ENCODE results near the gene TNKS1BP1.
A peak's percentile ranks its signal among the peaks of the same experiment; 100 is the strongest.
"Not testable (repeated sequence)": the region's sequence is repeated elsewhere in the genome, so short reads cannot be mapped to it uniquely, and the experiment has no call there.

Gene TNKS1BP1

DNA sequence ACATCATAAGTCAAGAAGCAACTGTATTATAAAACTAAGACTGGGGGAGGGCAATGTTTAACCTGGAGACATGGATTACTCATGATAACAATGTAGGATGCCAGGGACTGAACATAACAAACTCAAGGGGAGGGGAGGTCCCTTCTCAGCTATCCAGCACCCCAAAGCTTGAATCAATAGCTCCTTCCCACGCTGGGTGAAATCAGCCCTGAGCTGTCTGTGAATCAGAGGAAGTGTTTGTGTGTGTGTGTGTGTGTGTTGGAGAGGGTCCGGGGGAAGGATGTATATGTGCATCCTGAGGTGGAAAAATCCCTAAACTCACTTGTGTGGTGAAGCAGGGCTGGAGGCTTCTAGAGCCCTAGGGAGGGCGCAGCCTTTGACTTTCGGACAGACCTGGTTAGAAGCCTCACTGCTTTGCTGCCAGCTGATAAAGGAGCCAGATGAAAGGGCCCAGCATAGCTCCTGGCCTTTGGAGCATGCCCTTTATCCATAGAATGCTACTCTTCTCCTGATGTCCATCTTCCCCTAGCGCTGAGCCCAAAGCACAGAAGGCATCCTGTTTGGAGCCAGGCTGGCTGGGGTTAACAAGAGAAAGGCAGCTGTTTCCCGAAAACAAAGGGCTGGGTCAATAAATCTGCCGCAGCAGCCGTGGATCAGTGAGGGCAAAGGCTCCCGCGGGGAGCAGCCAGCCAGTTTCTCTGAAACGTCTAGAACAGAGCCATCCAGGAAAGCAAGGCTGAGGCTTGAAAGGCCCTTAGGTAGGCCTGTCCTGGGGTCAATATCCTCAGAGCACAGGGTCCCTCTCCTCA, 35.8 kb downstream of the TNKS1BP1 start:
- DNase-seq (ENCODE audit: low read depth in 2 of 2) = no peak

DNA sequence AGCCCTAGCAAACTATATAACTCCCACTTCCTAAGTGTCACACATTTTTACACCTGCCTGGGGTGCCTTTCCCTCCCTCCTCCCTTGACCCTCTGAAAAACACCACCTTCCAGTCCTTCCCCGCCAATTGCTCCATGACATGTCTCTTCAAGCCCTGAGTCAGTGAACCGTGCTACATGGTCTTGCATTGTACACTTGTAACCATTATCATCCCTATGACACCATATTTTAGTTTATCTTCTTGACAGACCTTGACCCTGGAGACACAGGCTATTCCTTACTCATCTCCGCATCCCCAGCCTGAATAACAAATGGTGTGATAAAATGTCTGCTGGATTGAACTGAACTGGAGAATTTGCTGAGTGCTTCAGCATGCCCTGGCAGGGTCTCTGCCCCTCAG, 36.9 kb downstream of the TNKS1BP1 start:
- no peak for DNase-seq (ENCODE audit: low read depth in 2 of 2)

DNA sequence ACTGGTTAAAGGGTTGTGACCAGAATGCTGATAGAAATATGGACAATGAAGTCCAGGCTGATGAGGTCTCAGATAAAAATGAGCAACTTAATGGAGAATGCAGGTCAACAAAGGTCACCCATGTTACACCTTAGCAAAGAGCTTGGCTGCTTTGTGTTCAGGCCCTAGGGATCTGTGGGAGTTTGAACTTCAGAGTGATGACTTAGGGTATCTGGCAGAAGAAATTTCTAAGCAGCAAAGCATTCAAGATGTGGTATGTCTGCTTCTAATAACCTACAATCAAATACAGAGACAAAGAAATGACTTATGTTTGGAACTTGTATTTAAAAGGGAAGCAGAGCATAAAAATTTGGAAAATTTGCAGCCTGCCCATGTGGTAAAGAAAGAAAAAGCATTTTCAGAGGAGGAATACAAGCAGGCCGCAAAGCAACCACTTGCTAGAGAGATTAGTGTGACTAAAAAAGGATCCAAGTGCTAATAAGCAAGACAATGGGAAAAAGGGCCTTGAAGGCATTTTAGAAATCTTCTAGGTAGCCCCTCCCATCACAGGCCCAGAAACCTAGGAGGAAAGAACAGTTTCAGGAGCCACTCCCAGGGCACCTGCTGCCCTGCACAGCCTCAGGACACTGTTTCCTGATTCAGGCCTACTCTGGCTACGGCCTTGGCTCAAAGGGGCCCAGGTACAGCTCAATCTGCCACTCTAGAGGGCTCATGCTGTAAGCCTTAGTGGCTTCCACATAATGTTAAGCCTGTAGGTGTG, 41.3 kb downstream of the TNKS1BP1 start:
- no peak for DNase-seq (ENCODE audit: low read depth in 2 of 2)

DNA sequence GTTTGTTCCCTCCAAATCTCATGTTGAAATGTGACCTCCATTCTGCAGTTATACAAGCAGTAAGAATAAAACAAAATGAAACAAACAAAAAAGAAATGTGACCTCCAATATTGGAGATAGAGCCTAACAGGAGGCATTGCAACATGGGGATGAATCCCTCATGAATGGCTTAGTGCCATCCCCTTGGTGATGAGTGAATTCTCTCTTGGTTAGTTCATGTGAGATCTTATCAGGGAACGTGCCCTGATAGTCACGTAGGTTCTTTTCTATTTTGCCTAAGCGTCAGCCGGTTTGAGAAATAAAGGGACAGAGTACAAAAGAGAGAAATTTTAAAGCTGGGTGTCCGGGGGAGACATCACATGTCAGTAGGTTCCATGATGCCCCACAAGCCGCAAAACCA, 43.2 kb downstream of the TNKS1BP1 start:
- not testable (repeated sequence) for DNase-seq (ENCODE audit: low read depth in 2 of 2)

DNA sequence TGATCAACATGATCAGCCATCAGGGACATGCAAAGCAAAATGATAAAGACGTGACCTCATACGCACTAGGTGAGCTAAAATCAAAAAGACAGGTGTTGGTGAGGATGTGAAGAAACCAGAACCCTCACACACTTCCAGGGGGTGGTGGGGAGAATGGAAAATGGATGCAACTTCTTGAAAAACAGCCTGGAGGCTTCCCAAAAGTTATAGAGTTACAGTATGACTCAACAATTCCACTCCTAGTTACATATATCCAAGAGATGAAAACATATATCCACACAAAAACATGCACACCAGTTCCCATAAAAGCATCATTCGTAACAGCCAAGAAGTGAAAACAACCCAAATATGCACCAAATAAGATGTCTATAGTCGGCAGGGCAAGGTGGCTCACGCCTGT, 45.6 kb downstream of the TNKS1BP1 start:
- no peak for DNase-seq (ENCODE audit: low read depth in 2 of 2)

DNA sequence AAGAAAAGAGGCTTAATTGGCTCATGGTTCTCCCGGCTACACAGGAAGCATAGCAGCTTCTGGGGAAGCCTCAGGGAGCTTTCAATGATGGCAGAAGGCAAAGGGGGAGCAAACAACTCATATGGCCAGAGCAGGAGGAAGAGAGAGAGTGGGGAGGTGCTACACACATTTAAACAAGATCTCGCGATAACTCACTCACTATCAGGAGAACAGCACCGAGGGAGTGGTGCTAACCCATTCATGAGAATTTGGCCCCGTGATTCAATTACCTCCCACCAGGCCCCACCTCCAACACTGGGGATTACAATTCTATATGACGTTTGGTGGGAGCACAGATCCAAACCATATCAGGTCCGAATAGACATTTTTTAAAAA, 46.0 kb downstream of the TNKS1BP1 start:
- no peak for DNase-seq (ENCODE audit: low read depth in 2 of 2)

DNA sequence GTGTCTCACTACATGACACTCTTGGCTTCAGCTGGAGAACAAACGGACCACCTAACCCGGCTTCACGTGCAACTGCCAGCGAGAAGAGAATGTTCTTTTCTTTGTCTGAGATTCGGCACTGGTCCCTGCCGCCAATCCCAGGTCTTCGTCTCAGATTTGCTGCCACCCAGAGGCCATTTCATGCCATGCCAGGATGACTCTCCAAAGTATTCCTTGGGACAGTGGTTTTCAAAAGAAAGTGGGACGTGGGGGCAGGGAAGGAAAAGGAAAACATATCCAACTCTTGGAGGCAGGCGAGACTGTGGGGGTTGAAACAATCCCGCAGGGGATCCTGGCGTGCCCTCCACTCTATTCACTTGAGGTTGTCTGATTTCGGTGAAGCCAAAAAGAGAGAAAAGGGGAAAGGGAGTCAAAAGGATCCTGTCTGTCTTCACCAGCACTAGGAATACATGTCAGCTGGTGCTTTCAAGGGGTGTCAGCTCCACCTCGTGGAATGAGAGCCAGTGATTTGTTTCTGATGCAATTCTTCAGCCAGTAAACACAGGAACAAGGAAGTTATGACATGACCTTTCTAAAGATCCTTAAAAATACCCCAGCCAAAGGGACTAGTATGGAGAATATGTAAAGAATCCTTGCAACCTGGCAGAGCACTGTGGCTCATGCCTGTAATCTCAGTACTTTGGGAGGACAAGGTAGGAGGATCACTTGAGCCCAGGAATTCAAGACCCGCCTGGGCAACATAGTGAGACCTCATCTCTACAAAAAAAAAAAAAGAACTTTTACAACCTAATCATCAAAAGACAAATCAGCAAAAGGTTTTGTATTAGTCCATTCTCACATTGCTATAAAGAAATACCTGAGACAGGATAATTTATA, 46.7 kb downstream of the TNKS1BP1 start:
- peak; percentile 5 to 16 for DNase-seq (ENCODE audit: low read depth in 2 of 2)

DNA sequence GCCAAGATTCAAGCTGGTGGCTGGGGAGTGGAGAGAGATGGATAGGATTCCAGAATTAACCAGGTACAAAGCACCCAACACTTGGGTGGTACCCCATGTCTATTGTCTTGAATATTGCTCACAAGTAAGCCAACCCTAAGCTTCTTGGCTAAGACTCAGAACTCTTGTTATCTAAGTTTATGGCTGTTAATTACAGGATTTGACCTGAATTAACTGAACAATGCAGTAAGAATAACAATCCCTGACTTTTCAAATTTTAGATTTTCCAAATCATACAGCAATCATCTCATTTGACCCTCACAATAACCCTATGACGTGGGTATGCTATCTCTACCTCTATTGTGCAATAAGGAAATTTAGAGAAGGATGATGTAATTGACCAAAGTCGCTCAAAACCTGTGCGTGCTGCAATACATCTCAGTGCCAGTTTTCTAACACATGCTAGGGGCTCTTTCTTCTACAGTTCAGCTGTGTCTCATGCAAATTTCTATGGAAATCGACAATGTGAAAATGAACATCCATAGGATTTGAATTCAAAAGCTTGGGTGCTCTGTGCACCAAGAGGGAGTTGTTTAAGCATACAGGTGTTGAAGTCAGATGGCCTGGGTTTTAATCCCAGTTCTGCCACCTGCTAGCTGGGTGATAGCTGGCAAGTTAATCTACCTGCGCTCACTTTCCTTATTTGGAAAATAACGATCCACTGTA, 47.6 kb downstream of the TNKS1BP1 start:
- DNase-seq (ENCODE audit: low read depth in 2 of 2) = no peak

DNA sequence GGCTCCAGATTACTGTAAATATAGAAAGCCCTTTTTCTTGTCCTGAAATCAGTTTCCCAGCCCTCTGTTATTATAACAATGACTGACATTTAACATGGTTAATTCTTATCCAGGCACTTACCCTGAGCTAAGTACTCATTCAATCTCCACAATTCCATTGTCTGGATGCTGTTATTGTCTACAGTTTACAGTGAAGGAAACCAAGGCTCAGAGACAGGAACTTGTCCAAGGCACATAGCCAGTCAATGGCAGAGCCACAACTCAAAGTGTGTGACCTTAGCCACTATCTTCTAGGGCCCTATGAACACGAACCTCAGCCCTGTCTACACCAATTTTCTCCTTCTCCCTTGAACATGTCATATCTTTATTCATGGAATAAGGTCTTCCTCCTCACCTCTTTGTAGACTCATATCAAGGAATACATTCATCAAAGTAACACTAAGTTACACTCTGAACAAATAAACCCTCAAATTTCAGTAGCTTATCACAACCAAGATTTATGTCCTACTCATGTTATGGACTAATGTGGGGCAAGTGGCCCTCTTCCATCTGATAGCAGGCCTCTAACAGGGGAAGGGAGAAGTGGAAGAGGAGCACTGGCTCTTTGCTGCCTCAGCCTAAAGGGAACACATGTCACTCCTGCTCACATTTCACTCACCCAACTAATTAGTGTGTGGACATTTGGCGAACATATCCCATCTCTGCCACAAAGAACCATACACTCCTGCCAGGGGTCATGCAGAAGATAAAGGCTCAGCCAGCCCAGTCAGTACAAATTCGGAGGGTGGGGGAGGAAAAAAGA, 48.4 kb downstream of the TNKS1BP1 start:
- DNase-seq (ENCODE audit: low read depth in 2 of 2) = no peak

DNA sequence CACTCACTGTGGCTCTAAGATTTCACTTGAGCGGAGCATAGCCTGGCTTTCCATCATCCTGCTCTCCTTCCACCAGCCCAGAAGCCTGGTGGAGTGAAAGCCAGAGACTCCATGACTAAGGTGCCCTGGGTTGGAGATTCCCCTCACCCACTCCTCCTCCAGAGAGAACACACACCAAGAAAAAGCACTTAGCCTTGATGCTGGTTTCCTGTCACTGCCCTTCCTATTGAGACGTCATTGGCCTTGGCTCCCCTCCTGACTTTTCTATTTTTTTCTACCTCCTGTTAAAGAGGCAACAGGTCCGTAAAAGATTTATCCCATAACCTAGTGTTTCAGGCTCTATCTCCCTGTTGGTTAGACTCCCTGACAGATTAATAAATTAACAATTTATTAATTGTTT, 49.2 kb downstream of the TNKS1BP1 start:
- no peak for DNase-seq (ENCODE audit: low read depth in 2 of 2)

DNA sequence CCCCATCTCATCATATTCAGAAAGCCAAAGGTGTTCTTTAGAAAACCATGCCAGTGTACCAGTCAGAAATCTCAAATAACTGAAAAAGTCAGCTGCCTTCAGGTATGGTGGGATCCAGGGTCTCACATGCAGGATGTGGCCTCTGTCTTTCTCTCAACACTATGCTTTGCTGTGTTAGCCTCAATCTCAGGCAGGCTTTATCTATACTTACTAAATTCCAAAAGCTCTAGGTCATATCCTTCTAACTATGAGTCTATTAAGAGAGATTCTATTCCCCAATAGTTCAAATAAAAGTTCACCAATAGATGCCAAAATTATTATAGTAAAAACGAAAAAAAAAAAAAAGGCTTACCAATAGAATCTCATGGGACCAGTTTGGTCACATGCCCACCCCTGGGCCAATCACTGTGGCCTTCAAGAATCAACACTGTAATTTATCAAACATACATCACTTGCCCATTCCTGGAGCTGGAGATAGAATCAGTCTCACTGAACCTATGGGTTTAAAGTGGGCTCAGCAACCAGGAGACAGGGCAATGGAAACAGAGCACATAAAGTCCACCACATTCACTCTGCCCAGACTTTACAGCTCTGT, 49.8 kb downstream of the TNKS1BP1 start:
- DNase-seq (ENCODE audit: low read depth in 2 of 2) = no peak

DNA sequence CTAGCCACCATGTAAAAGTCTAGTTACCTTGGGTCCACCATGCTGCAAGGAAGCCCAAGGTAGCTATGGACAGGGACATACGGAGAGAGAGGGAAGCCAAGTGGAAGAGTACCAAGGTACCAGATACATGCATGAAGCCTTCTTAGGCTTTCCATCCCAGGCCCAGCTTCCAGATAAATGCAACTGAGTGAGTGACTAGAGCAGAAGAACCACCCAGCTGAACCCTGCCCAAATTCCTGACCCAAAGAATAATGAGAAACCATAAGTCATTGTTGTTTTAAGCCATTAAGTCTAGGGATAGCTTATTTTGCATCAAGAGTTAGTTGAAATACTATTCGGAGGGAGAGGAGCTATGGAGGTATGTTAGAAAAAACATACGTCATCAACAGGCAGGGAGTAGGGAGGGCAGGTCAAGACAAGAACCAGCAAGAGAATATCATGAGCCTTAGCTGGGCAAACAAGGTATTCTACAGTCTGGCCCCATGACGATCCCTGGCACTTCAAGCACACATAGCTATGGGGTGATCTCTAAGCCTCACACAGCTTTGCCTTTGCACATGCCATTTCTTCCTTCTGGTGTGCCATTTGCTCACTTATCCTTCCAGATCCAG, 51.2 kb downstream of the TNKS1BP1 start:
- DNase-seq (ENCODE audit: low read depth in 2 of 2) = no peak

DNA sequence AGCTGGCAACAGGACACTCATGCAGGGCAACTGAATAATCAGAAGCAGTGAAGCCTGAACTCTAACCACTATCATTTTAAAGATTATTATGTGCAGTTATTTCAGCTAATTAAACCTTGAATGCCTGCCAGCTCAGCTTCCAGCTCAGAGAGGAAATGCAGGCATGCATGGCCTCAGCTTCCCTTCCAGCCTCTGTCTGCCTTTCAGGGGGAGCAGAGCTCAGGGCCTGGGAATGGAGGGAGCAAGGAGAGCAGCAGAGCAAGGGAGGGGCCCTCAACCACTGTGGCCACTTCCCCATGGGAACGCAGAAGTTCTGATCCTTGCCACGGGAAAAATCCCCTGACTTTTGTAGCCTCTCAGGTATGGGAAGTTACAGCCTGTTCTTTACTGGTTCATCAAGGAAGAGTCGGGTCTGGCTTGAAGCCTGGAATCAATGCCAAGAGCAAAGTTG, 55.2 kb downstream of the TNKS1BP1 start:
- no peak for DNase-seq (ENCODE audit: low read depth in 2 of 2)

DNA sequence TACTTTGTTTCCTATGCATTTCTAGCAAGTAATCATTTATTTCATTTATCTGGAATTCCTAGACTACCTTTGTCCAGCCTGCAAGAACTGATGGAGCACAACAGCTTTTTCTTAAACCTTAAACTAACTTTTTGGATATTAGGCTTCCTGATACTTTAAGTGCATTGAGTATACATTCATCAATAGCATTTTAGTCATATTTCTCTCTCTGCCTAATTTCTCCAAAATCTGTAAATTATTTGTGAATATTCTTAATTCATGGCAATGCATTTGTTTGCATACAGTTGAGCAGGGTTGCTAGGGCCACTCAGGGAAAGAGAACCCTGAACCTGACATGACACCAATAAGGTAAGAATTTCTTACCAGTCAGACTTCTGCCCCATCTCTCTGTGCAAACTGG, 58.6 kb downstream of the TNKS1BP1 start:
- no peak for DNase-seq (ENCODE audit: low read depth in 2 of 2)

DNA sequence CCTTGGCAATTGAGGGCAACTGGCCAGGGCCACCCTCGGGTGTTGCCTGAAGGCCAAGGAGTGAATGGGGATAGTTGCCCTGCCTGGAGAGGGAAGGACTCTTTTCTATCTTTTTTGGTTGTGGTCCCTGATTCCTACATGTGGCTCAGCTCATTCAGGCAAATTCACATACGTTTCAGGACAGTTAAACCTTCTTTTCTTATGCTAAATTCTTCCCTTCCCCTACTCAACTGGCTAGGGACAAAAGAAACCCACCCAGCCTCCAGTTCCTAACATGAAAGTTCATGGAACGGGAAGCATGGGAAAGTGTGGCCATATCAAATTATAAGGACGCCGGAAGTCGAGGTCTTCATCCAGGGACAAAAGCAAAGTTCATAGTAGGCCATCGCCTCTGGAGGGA, 61.4 kb downstream of the TNKS1BP1 start:
- no peak for DNase-seq (ENCODE audit: low read depth in 2 of 2)

DNA sequence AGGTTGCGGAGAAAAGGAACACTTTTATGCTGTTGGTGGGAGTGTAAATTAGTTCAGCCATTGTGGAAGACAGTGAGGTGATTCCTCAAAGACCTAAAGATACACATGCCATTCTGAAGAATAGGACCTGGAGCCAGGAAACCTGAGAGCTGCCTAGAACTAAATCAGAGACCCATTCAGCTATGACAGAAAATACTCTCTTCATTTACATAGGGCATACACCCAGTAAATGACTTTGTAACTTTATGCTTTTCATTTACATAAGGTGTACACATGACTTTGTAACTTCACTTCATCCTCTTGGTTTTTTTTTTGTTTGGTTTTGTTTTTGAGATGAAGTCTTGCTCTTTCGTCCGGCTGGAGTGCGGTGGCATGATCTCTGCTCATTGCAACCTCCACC, 62.6 kb downstream of the TNKS1BP1 start:
- DNase-seq (ENCODE audit: low read depth in 2 of 2) = no peak

DNA sequence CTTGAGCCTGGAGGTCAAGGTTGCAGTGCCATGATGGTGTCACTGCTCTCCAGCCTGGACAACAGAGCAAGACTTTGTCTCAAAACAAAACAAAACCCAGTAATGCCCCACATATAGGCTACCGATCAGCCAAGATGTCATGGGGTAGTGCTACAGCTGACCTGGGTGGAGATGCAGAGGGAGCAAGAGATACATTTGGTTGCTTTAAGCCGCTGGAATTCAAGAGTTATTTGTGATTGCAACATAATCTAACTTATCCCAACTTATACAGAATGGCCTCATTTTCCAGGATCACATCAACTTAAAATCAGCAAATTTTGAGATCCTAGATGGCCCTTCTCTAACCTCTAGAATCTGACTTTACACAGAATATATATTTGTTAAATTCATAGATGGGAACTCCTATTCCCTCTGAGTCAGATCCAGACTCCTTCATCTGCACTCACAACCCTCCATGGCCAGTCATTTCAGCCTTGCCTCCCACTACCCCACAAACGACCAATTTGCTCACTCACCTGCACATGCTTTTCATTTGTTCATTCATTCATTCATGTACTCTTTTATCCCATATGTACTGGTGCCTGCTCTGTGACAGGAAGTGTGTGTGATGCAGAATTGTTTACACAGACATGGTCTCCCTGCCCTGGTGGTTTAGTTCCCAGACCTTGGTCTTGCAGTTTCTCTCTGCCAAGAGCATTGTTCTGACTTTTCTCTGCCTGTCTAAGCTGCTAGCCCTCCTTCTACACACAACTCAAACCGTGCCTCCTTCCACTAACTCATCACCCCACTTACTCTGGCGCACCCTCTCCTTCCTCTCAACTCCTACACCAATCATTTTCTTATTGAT, 63.6 kb downstream of the TNKS1BP1 start:
- no peak for DNase-seq (ENCODE audit: low read depth in 2 of 2)

DNA sequence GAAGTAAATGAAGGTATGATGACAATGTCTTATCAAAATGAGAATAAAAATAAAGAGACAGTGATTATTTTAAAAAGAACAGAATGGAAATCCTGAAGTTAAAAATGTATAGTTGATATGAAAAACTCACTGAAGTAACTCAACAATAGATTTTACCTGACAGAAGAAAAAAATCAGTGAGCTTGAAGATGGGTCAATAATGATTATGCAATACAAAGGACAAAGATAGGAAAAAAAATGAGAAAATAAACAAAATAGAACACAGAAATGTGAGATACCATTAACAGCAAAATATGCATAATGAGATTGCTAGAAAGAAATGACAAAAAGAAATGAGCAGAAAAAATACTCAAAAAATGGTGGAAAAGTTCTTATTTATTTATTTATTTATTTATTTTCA, 68.6 kb downstream of the TNKS1BP1 start:
- DNase-seq (ENCODE audit: low read depth in 2 of 2) = no peak

DNA sequence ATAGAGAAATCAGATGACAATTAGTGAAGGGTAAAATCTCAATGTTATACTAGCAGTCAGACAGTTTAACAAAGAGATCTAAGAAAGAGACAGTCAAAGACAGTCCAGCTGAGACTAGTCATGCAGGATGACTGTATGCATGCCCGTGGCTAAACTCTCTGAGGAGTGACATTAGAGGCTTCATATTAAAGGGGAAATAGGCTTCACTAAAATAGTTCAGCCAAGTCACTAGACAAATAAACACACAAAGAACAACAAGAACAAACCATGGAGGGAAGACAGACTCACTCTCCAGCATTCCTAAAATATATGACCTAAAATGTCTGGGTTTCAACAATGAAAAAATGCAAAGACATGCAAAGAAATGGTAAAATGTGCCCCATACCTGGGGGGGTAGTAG, 69.1 kb downstream of the TNKS1BP1 start:
- DNase-seq (ENCODE audit: low read depth in 2 of 2) = no peak

Measured in stimulated activated CD4-positive, alpha-beta T cell treated with anti-CD3 and anti-CD28 coated beads, Interleukin-15, amount 100 ng/mL, for 48 hours (primary cell).